H9 (cell line): Measurements from ENCODE around the gene FSD1. TPM values are rescaled to one million over a fixed set of nuclear protein-coding genes. Genes with fewer than 3 reads are reported as not detected.

Experiments used
- DNase-seq: peaks from one replicate; pipeline ENCODE4 v3.0.0-alpha.2; 2017
- H2AFZ ChIP-seq: one replicate; pipeline ENCODE4 v1.6.1; 2013; ENCODE audit warnings: mild to moderate bottlenecking, low read length, control low read depth, moderate library complexity
- H2AK5ac ChIP-seq: 2 replicates; pipeline ENCODE4 v1.6.1; 2013; ENCODE audit warnings: low read length, control low read depth, mixed read lengths; ENCODE audit not compliant: insufficient read length
- H2BK120ac ChIP-seq: one replicate; pipeline ENCODE4 v1.6.1; 2013; ENCODE audit warnings: low read depth, mild to moderate bottlenecking, low read length, control low read depth, inconsistent platforms; ENCODE audit not compliant: poor library complexity, severe bottlenecking
- H2BK12ac ChIP-seq: 2 replicates; pipeline ENCODE4 v1.6.1; 2013; ENCODE audit warnings: low read length, control low read depth, mixed read lengths, low read depth; ENCODE audit not compliant: insufficient read length
- H2BK15ac ChIP-seq: 2 replicates; pipeline ENCODE4 v1.6.1; 2013; ENCODE audit warnings: low read depth, low read length, control low read depth
- H2BK20ac ChIP-seq: one replicate; pipeline ENCODE4 v1.6.1; 2013; ENCODE audit warnings: low read depth, mild to moderate bottlenecking, low read length, control low read depth, inconsistent platforms; ENCODE audit not compliant: poor library complexity, severe bottlenecking
- H2BK5ac ChIP-seq: 2 replicates; pipeline ENCODE4 v1.6.1; 2013; ENCODE audit warnings: low read length, control low read depth, mixed read lengths; ENCODE audit not compliant: insufficient read length
- H3K14ac ChIP-seq: 2 replicates; pipeline ENCODE4 v1.6.1; 2013; ENCODE audit warnings: low read length, control low read depth; ENCODE audit not compliant: insufficient read depth
- H3K18ac ChIP-seq: 2 replicates; pipeline ENCODE4 v1.6.1; 2013; ENCODE audit warnings: low read depth, mild to moderate bottlenecking, mixed read lengths, low read length, control low read depth; ENCODE audit not compliant: insufficient read length
- H3K23ac ChIP-seq: 2 replicates; pipeline ENCODE4 v1.6.1; 2013; ENCODE audit warnings: low read length, control low read depth, mixed read lengths, low read depth; ENCODE audit not compliant: insufficient read length
- H3K23me2 ChIP-seq: 2 replicates; pipeline ENCODE4 v1.6.1; 2013; ENCODE audit warnings: low read depth, mild to moderate bottlenecking, mixed read lengths, low read length, control low read depth; ENCODE audit not compliant: insufficient read length, poor library complexity, severe bottlenecking
- H3K27ac ChIP-seq: 2 replicates; pipeline ENCODE4 v1.5.1; 2013; ENCODE audit warnings: low read length, control low read depth, mixed read lengths, low read depth; ENCODE audit not compliant: insufficient read length
- H3K27me3 ChIP-seq: 2 replicates; pipeline ENCODE4 v1.6.1; 2013; ENCODE audit warnings: low read length, control low read depth, inconsistent platforms; ENCODE audit not compliant: insufficient read depth
- H3K4ac ChIP-seq: 2 replicates; pipeline ENCODE4 v1.6.1; 2013; ENCODE audit warnings: low read depth, mild to moderate bottlenecking, control low read depth, inconsistent platforms, low read length, moderate library complexity
- H3K4me1 ChIP-seq: 2 replicates; pipeline ENCODE4 v1.6.1; 2013; ENCODE audit warnings: low read length, control low read depth, inconsistent platforms; ENCODE audit not compliant: insufficient read depth
- H3K4me2 ChIP-seq: 2 replicates; pipeline ENCODE4 v1.6.1; 2013; ENCODE audit warnings: low read length, control low read depth, mixed read lengths; ENCODE audit not compliant: insufficient read length, insufficient read depth
- H3K56ac ChIP-seq: 2 replicates; pipeline ENCODE4 v1.6.1; 2013; ENCODE audit warnings: low read depth, mild to moderate bottlenecking, mixed read lengths, low read length, control low read depth; ENCODE audit not compliant: insufficient read length
- H3K79me1 ChIP-seq: 2 replicates; pipeline ENCODE4 v1.6.1; 2013; ENCODE audit warnings: low read depth, mild to moderate bottlenecking, moderate library complexity, low read length, control low read depth, inconsistent platforms; ENCODE audit not compliant: insufficient read depth, poor library complexity, severe bottlenecking
- H3K79me2 ChIP-seq: 2 replicates; pipeline ENCODE4 v1.6.1; 2013; ENCODE audit warnings: low read length, control low read depth, inconsistent platforms; ENCODE audit not compliant: insufficient read depth
- H3K9ac ChIP-seq: 2 replicates; pipeline ENCODE4 v1.6.1; 2013; ENCODE audit warnings: low read length, control low read depth, mixed read lengths; ENCODE audit not compliant: insufficient read length; ENCODE audit errors: extremely low read depth
- H3K9me3 ChIP-seq: one replicate; pipeline ENCODE4 v1.6.1; 2013; ENCODE audit warnings: low read depth, low read length, inconsistent platforms; ENCODE audit not compliant: control insufficient read depth
- H3T11ph ChIP-seq: one replicate; pipeline ENCODE4 v1.6.1; 2013; ENCODE audit warnings: mild to moderate bottlenecking, low read length, control low read depth, inconsistent platforms
- H4K20me1 ChIP-seq: one replicate; pipeline ENCODE4 v1.6.1; 2013; ENCODE audit not compliant: control insufficient read depth, insufficient read length, insufficient read depth
- H4K5ac ChIP-seq: 2 replicates; pipeline ENCODE4 v1.6.1; 2013; ENCODE audit warnings: low read depth, mild to moderate bottlenecking, mixed read lengths, low read length, control low read depth; ENCODE audit not compliant: insufficient read length
- H4K8ac ChIP-seq: replicated peaks from 2 replicates; pipeline ENCODE4 v1.6.1; 2013; ENCODE audit warnings: low read length, control low read depth, mixed read lengths, low read depth; ENCODE audit not compliant: insufficient read length
- H4K91ac ChIP-seq: 2 replicates; pipeline ENCODE4 v1.6.1; 2013; ENCODE audit warnings: low read depth, mild to moderate bottlenecking, moderate library complexity, mixed read lengths, low read length, control low read depth; ENCODE audit not compliant: insufficient read length
- H3K27ac Mint-ChIP-seq, 3 experiments: 2 replicates in 2 of 3; 3 replicates in 1 of 3; pipeline ENCODE4 v1.8.0; 2020 to 2021; ENCODE audit warnings: mixed read lengths in 3 of 3, mild to moderate bottlenecking in 1 of 3, moderate library complexity in 1 of 3
- H3K27me3 Mint-ChIP-seq: 2 replicates; pipeline ENCODE4 v1.8.0; 2021; ENCODE audit warnings: low read depth, mild to moderate bottlenecking, moderate library complexity, mixed read lengths
- H3K36me3 Mint-ChIP-seq, 3 experiments: 2 replicates in 2 of 3; 3 replicates in 1 of 3; pipeline ENCODE4 v1.8.0; 2020 to 2021; ENCODE audit warnings: low read depth in 3 of 3, mixed read lengths in 3 of 3; ENCODE audit not compliant: insufficient read depth in 1 of 3
- H3K4me1 Mint-ChIP-seq, 2 experiments: 2 replicates each; pipeline ENCODE4 v1.8.0; 2020; ENCODE audit warnings: mixed read lengths in 2 of 2
- H3K4me3 Mint-ChIP-seq, 2 experiments: 2 replicates in 1 of 2; 3 replicates in 1 of 2; pipeline ENCODE4 v1.8.0; 2020 to 2021; ENCODE audit warnings: mild to moderate bottlenecking in 2 of 2, mixed read lengths in 2 of 2, moderate library complexity in 1 of 2
- H3K9me3 Mint-ChIP-seq, 2 experiments: 2 replicates in 1 of 2; 3 replicates in 1 of 2; pipeline ENCODE4 v1.8.0; 2020; ENCODE audit warnings: mild to moderate bottlenecking in 2 of 2, mixed read lengths in 2 of 2, moderate library complexity in 1 of 2
- CTCF ChIP-seq: fragments of 200-600 bp; sonication (generic); conservative IDR thresholded peaks from 3 replicates; pipeline ENCODE4 v1.8.0; 2021; ENCODE audit warnings: antibody characterized with exemption, mild to moderate bottlenecking
- WGBS: extraction: QIAGEN DNeasy Blood & Tissue Kit; methylation state at CpG from one replicate; pipeline ENCODE4 v1.1.7; 2013; ENCODE audit warnings: missing lambda C conversion rate, low lambda C conversion rate, mixed read lengths; ENCODE audit not compliant: insufficient read length; ENCODE audit errors: extremely low coverage; 5-methylcytosine and 5-hydroxymethylcytosine counted together
- total RNA-seq: library from RNA; stranded (reverse); gene quantifications from 2 replicates; pipeline ENCODE4 v1.2.1, GENCODE V29; 2021

Gene FSD1
- total RNA-seq, 1 experiment from 2014 or later, result 53.6 TPM

DNA sequence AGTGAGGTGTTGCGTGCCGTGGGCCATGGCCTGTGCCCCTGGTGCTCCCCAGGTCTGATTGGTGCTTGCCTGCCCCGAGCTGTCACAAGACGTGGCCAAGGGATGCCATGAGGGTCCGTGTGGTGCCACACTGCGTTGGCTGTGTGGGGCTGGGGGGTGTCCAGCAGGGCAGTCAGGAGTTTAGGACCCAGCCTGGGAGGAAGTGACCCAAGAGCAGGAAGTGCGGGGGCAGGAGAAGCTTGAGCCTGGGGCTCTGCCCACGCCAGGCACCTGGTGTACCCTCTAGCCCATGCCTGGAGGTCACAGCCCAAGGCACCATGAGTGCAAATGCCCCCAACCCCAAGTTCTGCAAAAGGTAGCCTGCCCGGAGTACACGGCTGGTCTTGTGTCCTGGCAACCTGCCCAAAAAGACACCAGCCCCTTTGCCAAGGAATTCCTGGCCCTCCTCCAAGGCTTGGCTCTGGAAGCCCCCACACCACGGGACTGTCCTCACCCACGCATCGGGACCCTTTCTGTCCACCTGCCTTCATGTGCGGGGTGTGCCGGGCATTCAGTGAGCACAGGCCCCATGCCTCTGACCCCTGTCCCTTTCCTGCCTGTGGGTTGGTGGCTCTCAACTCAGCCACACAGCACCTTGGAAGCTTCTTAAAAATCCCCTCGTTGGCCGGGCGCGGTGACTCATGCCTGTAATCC, 63.9 kb downstream of the FSD1 start:
- H3K27ac ChIP-seq, result no peak overlapping the region
- no peak overlapping the region for H3K4me3 Mint-ChIP-seq

More for the DNA sequence above, 63.9 kb downstream of the FSD1 start:
- no peak overlapping the region for H2BK15ac ChIP-seq
- no peak overlapping the region for H2BK120ac ChIP-seq
- peak overlapping the region; percentile 12 for H3K18ac ChIP-seq
- H3K4me2 ChIP-seq, result no peak overlapping the region
- no peaks in the 10 kb centered on the region for H4K20me1 ChIP-seq
- H3K56ac ChIP-seq, result no peak overlapping the region
- H4K5ac ChIP-seq, result no peak overlapping the region
- H3K9ac ChIP-seq, result no peak overlapping the region
- no peak overlapping the region for H3T11ph ChIP-seq
- no peaks in the 10 kb centered on the region for H3K27me3 ChIP-seq
- no peak for TF ChIP-seq CTCF
- no peak for DNase-seq
- Mint-ChIP-seq H3K4me1 (peaks cover 10 to 20% of the 10 kb centered on the region in 2 experiments), H3K9me3 (no peaks in the 10 kb centered on the region), H3K36me3 (peaks cover 3 to 23% (median 11%) of the 10 kb centered on the region in 3 experiments; a peak in 4 of 7 replicates), H3K27me3 (peaks cover 4% of the 10 kb centered on the region; the same call in 1 of the 2 replicates), H3K27ac (peak overlapping the region in 2 of 3 experiments; percentile 75 to 77; a peak in 3 of 7 replicates)
- no peak overlapping the region for H4K8ac ChIP-seq
- H3K4ac ChIP-seq, result no peak overlapping the region
- H4K91ac ChIP-seq, result no peak overlapping the region
- no peak overlapping the region for H2AFZ ChIP-seq
- no peak overlapping the region for H2BK12ac ChIP-seq
- H3K79me1 ChIP-seq, result no peaks in the 10 kb centered on the region
- H3K79me2 ChIP-seq, result no peaks in the 10 kb centered on the region
- no peaks in the 10 kb centered on the region for H3K9me3 ChIP-seq
- no peak overlapping the region for H2BK20ac ChIP-seq
- no peak overlapping the region for H3K23ac ChIP-seq
- no peak overlapping the region for H2AK5ac ChIP-seq
- H3K4me1 ChIP-seq, result no peaks in the 10 kb centered on the region; the same call in 1 of the 2 replicates
- H2BK5ac ChIP-seq, result no peak overlapping the region
- WGBS, result no CpG with 5 or more reads among the region's 19 CpGs
- H3K14ac ChIP-seq, result no peak overlapping the region
- no peaks in the 10 kb centered on the region for H3K23me2 ChIP-seq
